ENCODE results near the gene CES2. TPM values are rescaled to one million over a fixed set of nuclear protein-coding genes. Genes with fewer than 3 reads are reported as not detected.
"Not testable (repeated sequence)": the region's sequence is repeated elsewhere in the genome, so short reads cannot be mapped to it uniquely, and the experiment has no call there.

The CES2 gene
- total RNA-seq, 1 experiment from 2014 or later: 45.9 TPM

GRCh38 chr16:66961065-66961744 is 25.9 kb downstream of the CES2 start, which contains the start of gene CES3:
CES3 (plus strand) TSS chr16:66961266; CDS start chr16:66961308, 42 bp downstream.
- in situ Hi-C loops (cut with HindIII; ENCODE audit: low pct_unique_long_range_greater_than_20kb, low sequenced_read_pairs): no loop called here
- DNase-seq (ENCODE audit: low read depth): peak; percentile 70

GRCh38 chr16:66961914-66962313 is 26.6 kb downstream of the CES2 start:
- in situ Hi-C loops (cut with HindIII; ENCODE audit: low pct_unique_long_range_greater_than_20kb, low sequenced_read_pairs): no loop called here
- no peak for DNase-seq (ENCODE audit: low read depth)

DNA sequence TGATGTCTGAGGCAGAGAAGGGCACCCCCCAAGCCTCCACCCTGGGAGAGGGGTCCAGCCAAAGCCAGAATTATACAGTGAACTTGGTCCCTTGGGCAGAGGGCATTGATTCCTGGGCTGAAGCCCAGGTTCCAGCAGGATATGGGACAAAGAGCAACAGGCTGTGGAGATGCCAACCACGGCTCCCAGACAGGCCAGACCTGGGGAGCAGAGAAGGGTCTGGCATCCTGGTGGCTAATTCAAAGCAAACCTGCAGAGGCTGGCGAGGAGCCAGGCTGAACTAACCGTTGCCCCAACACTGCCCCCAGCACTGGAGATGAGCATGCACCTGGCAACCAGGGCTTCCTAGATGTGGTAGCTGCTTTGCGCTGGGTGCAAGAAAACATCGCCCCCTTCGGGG is 28.7 kb downstream of the CES2 start:
- in situ Hi-C loops (cut with HindIII; ENCODE audit: low pct_unique_long_range_greater_than_20kb, low sequenced_read_pairs): no loop called here
- no peak for DNase-seq (ENCODE audit: low read depth)

DNA sequence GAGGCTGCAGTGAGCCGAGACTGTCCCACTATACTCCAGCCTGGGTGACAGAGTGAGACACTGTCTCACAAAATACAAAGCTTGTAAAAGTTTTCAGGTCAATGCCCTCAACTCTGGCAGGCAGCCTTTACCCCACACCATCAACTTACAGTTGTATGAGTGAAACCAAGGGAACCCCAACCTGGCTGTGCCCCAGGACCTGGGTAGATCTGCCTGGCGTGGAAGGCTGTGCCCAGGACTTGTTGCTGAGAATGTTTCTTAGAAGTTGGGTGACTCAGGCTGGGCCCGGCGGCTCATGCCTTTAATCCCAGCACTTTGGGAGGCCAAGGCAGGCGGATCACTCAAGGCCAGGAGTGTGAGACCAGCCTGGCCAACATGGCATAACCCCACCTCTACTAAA is 33.5 kb downstream of the CES2 start:
- DNase-seq (ENCODE audit: low read depth): no peak
- in situ Hi-C loops (cut with HindIII; ENCODE audit: low pct_unique_long_range_greater_than_20kb, low sequenced_read_pairs): no loop called here

DNA sequence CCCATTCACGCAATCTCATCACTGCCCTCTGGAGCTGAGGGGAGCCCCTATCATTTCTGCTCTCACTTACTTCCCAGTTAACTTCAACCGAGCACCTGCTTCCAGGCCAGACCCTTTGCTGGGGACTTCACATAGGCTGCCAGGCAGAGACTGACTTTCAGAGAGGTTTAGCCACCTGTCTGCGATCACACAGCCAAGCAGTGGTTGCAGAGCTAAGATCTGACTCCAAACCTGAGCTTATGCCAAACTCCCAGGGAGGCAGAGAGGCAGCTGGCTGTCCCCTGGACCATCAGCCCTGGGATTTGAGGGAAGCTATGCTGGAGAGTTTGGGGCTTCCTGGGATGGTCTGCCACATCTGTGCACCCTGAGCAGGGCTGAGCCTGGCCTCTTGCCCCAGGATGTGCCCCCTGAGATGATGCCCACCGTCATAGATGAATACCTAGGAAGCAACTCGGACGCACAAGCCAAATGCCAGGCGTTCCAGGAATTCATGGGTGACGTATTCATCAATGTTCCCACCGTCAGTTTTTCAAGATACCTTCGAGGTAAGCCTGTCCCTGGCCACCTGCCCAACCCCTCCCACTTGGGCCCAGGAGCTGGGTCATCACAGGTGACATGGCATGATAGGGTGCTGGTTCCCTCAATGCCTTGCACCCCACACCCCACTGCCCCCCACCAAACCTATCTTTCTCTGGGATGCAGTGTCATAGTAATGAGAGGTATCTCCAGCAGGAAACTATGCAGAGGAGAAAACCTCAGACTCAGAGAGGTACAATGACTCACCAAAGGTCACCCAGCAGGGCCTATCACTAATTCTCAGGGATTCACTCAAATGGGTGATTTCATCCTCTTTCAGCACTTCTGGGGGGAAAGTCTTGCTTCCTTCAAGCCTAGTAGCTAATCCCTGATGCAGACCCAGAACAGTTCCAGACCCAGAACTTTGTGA is 35.7 kb downstream of the CES2 start:
- in situ Hi-C loops (cut with HindIII; ENCODE audit: low pct_unique_long_range_greater_than_20kb, low sequenced_read_pairs): no loop called here

GRCh38 chr16:66972983-66973382 is 37.7 kb downstream of the CES2 start:
- in situ Hi-C loops (cut with HindIII; ENCODE audit: low pct_unique_long_range_greater_than_20kb, low sequenced_read_pairs): no loop called here
- no peak for DNase-seq (ENCODE audit: low read depth)

More for the DNA sequence above, 35.7 kb downstream of the CES2 start:
- peak; percentile 64 for DNase-seq (ENCODE audit: low read depth)

GRCh38 chr16:66973716-66974115 is 38.4 kb downstream of the CES2 start:
- in situ Hi-C loops (cut with HindIII; ENCODE audit: low pct_unique_long_range_greater_than_20kb, low sequenced_read_pairs): no loop called here
- DNase-seq (ENCODE audit: low read depth): no peak

DNA sequence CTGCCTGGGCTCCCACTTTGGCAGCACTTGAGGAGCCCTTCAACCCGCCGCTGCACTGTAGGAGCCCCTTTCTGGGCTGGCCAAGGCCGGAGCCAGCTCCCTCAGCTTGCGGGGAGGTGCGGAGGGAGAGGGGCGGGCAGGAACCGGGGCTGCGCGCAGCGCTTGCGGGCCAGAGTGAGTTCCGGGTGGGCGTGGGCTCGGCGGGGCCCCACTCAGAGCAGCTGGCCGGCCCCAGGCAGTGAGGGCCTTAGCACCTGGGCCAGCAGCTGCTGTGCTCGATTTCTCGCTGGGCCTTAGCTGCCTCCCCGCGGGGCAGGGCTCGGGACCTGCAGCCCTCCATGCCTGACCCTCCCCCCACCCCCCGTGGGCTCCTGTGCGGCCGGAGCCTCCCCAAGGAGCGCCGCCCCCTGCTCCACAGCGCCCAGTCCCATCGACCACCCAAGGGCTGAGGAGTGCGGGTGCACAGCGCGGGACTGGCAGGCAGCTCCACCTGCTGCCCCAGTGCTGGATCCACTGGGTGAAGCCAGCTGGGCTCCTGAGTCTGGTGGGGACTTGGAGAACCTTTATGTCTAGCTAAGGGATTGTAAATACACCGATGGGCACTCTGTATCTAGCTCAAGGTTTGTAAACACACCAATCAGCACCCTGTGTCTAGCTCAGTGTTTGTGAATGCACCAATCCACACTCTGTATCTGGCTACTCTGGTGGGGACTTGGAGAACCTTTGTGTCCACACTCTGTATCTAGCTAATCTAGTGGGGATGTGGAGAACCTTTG is 39.0 kb downstream of the CES2 start:
- in situ Hi-C loops (cut with HindIII; ENCODE audit: low pct_unique_long_range_greater_than_20kb, low sequenced_read_pairs); DNase-seq (ENCODE audit: low read depth): not testable (repeated sequence)

DNA sequence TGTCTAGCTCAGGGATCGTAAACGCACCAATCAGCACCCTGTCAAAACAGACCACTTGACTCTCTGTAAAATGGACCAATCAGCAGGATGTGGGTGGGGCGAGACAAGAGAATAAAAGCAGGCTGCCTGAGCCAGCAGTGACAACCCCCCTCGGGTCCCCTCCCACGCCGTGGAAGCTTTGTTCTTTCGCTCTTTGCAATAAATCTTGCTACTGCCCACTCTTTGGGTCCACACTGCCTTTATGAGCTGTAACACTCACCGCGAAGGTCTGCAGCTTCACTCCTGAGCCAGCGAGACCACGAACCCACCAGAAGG is 39.6 kb downstream of the CES2 start:
- DNase-seq (ENCODE audit: low read depth); in situ Hi-C loops (cut with HindIII; ENCODE audit: low pct_unique_long_range_greater_than_20kb, low sequenced_read_pairs): not testable (repeated sequence)

DNA sequence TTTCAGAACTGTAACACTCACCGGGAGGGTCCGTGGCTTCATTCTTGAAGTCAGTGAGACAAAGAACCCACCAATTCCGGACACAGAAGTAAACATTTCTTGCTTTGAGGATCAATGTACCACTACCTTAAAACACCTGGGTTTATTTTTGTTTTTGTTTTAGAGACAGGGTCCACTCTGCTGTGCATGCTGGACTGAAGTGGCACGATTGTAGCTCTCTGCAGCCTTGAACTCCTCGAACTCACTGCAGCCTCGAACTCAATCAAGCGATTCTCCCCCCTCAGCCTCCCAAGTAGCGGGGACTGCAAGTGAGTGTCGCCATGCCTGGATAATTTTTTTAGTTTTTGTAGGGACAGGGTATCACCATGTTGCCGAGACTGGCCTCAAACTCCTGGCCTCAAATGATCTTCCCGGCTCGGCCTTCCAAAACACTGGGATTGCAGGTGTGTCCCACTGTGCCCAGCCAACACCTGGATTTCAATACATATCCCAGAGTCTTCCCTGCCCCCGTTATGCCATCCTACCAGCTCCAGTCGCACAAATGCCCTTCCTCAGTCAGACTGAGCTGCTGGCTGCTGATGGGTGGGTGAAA is 40.1 kb downstream of the CES2 start:
- in situ Hi-C loops (cut with HindIII; ENCODE audit: low pct_unique_long_range_greater_than_20kb, low sequenced_read_pairs): no loop called here
- no peak for DNase-seq (ENCODE audit: low read depth)

GRCh38 chr16:66976746-66977145 is 41.4 kb downstream of the CES2 start:
- in situ Hi-C loops (cut with HindIII; ENCODE audit: low pct_unique_long_range_greater_than_20kb, low sequenced_read_pairs): no loop called here
- peak; percentile 77 for DNase-seq (ENCODE audit: low read depth)

- DNase-seq (ENCODE audit: low read depth): peak; percentile 69
- in situ Hi-C loops (cut with HindIII; ENCODE audit: low pct_unique_long_range_greater_than_20kb, low sequenced_read_pairs): no loop called here
These were observed 42.2 kb downstream of the CES2 start for GRCh38 chr16:66977341-66978113.

DNA sequence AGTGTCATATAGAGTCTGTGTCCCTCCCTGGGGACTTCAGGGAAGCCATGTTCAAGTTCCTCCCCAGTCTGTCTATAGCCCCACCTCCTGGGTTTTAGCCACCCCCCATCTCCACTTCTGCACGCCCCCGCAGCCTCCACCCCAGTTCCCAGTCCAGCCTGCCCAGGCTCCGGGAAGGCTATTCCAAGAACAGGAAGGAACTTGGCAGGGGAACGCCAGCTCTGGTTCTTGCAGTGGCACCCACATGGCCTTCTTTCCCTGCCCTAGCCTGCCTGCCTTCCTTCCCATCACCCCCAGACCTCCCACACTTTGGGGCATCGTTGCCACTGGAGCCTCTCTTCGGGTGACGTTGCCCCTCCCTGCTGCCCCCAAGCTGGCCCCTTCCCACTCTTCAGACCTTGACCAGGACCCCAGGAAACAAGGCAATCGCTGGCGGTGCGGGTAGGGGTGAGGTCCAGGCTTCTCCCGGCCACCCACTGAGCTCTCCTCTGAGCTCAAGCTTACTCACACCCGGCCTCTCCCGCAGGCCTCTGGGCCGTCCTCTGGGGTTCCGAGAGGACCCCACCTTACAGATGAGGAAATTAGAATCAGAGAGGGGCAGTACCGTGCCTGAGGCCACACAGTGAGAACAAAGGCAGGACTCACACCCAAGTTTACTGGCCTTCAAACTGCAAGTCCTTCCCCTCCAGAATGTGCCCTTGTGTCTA is 43.8 kb downstream of the CES2 start:
- in situ Hi-C loops (cut with HindIII; ENCODE audit: low pct_unique_long_range_greater_than_20kb, low sequenced_read_pairs): no loop called here
- DNase-seq (ENCODE audit: low read depth): no peak

GRCh38 chr16:66983033-66983432 is 47.7 kb downstream of the CES2 start:
- in situ Hi-C loops (cut with HindIII; ENCODE audit: low pct_unique_long_range_greater_than_20kb, low sequenced_read_pairs): no loop called here

GRCh38 chr16:66984892-66985311 is 49.6 kb downstream of the CES2 start:
- in situ Hi-C loops (cut with HindIII; ENCODE audit: low pct_unique_long_range_greater_than_20kb, low sequenced_read_pairs): no loop called here
- DNase-seq (ENCODE audit: low read depth): no peak

More at GRCh38 chr16:66983033-66983432, 47.7 kb downstream of the CES2 start:
- DNase-seq (ENCODE audit: low read depth): no peak

DNA sequence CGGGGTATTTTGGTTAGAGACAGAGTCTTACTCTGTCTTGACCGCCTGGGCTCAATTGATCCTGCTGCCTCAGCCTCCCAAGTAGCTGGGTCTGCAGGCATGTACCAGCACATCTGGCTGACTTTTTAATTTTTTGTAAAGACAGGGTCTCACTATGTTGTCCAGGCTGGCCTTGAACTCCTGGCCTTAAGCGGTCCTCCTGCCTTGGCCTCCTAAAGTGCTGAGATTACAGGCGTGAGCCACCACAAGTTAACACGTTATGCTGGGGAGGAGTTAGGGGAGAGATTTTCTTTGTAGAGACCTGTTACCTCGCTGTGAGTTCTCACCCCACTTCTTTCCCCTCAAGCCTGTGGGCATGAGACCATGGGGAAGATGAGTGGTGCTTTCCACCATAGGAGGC is 51.2 kb downstream of the CES2 start:
- in situ Hi-C loops (cut with HindIII; ENCODE audit: low pct_unique_long_range_greater_than_20kb, low sequenced_read_pairs): no loop called here
- DNase-seq (ENCODE audit: low read depth): no peak

DNA sequence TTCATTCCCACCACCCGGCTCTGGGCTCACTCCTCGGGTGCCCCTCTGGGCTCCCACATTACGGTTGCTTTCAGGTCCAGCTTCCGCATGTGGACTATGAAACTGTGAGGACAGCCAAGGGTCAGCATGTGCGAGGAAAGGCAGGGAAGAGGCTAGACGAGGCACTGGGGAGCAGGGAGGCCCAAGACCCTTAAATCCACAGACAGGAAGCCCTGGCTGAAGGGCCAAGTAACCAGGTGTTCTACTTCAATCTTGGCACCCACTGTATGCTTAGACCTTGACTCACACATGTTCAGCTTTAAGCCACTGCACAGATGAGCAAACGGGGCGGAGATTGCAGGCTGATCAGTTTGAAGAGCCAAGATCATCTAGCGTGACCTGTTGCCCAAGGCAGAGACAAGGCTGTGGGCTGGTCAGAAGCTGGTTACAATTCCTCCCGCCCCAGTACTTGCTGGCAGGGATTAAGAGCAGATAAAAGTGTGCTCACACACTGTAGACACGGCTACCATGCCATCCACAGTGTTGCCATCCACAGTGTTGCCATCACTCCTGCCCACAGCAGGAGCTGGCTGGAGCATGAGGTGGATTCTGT is 53.0 kb downstream of the CES2 start, which contains the start of gene CES4A:
TSS of gene CES4A (plus strand) at position 393 of the 592 bp plus-strand sequence. CDS start at position 577, 184 bp downstream.
- DNase-seq (ENCODE audit: low read depth): peak; percentile 79
- in situ Hi-C loops (cut with HindIII; ENCODE audit: low pct_unique_long_range_greater_than_20kb, low sequenced_read_pairs): no loop called here

Data from Caki2 (cell line).